GM18907 (cell line): ENCODE results near the gene HM13.
"Not testable (repeated sequence)": the region's sequence is repeated elsewhere in the genome, so short reads cannot be mapped to it uniquely, and the experiment has no call there.

Experiments
- ATAC-seq: cut with Tn5 transposase; IDR thresholded peaks from one replicate; pipeline ENCODE4 v1.9.1; 2021; ENCODE audit warnings: mild to moderate bottlenecking, moderate library complexity; ENCODE audit not compliant: unreplicated experiment

HM13 gene

DNA sequence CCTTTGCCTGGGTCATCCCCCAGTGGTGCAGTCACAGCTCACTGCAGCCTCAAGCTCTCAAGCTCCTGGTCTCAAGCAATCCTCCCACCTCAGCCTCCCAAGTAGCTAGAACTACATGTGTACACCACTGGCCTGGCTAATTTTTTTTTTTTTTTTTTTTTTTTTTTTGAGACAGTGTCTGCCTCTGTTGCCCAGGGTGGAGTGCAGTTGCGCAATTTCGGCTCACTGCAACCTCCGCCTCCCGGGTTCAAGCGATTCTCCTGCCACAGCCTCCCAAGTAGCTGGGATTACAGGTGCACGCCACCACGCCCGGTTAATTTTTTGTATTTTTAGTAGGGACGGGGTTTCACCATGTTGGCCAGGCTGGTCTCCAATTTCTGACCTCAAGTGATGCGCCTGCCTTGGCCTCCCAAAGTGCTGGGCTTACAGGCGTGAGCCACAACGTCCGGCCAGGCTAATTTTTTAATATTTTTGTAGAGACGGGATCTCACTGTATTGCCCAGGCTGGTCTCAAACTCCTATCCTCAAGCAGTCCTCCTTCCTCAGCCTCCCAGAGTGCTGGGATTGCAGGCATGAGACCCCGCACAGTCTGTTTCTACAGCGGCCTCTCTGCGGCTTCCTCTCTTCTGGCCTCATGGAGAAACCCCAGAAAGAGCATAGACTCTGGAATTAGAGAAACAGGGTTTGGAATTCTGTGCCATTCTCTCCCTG is 65.9 kb downstream of the HM13 start:
- not testable (repeated sequence) for ATAC-seq

DNA sequence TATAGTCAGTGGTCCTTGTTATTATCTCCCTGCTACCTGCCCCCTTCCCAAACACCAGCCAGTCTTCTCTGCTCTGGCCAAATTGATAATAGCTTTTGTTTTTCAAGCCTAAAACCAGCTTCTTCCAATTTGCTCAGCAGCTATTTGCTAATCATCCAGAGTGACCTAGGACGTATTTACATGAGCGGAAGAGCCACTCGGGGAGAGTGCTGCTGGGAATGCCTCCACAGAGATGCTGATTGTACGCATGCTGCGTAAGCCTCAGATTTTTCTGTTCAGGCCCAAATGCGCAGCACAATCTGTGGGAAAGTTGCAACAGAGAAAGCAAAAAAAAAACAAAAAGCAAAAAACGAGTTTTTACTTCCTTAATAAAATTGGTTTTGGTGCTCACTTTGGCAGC is 66.5 kb downstream of the HM13 start:
- no peak for ATAC-seq

DNA sequence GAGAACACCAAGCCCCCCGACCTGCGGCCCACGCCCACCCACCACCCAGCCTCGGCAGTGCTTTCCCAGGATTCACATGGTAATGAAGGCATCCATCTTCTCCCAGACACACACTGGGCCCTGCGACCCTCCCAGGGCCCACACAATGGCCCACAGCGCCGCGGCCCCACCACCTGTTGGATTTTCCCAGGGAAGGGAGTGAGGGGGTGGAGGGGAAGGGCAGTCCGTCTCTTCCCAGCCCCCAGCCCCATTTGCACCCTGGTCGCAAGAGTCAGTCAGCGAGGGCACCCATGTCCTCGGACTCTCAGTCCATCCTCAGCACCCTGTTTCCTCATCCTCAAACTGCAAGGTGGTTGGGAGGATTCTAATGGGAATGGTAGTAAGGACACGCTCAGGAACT is 67.1 kb downstream of the HM13 start:
- ATAC-seq: no peak

GRCh38 chr20:31587545-31588389 is 73.5 kb downstream of the HM13 start:
- ATAC-seq: no peak

DNA sequence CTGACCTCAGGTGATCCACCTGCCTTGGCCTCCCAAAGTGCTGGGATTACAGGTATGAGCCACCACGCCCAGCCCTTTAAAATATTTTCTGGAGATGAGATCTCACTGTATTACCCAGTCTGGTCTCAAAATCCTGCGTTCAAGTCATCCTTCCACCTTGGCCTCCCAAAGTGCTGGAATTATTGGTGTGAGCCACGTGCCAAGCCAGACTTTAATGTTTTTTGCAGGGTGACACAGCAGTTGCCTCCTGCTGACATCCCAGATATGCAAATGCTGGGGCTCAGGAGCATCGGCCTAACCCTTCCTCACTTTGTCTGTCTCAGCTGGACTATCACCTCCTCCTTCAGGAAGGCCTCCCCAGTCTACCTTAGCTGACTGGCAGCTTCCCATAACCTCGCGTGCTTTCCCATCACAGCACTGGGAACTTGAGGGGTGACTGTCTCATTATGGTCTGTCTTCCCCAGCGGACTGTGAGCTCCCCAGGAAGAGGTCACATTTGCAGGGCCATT is 76.5 kb downstream of the HM13 start:
- no peak for ATAC-seq

DNA sequence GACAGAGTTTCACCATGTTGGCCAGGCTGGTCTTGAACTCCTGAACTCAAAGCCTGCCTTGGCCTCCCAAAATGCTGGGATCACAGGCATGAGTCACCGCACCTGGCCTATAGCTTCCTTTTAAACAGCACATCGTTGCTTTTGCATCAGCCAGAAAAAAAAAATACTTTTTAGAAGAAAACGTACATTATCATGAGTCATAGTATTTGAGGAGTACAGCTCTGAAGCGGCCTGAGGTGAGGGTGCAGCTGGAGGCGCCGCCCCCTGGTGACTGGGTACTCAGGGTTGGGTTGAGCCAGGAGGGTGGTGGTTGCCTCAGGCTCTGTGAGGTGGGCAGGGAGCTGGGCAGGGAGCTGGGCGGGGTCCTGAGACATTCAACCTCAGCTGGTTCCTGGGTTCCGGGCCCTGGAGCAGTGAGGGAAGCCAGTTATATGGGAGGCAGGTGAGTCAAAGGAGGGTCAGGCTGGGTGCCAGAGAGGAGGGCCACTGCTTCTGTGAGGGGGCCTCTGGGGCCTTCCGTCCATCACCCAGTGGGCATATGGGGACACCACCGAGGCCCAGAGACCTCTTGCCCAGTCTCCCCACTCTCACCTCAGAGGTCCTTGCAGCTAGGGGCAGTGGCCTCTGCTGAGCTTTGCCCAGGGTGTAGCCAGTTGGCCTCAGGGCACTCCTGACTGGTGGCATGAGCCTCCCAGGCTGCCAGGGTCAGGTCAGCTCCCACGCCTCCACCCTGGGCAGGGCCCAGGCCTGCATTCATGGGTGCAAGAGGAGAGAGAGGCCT is 79.2 kb downstream of the HM13 start:
- ATAC-seq: no peak

GRCh38 chr20:31594002-31594557 is 79.8 kb downstream of the HM13 start:
- no peak for ATAC-seq

DNA sequence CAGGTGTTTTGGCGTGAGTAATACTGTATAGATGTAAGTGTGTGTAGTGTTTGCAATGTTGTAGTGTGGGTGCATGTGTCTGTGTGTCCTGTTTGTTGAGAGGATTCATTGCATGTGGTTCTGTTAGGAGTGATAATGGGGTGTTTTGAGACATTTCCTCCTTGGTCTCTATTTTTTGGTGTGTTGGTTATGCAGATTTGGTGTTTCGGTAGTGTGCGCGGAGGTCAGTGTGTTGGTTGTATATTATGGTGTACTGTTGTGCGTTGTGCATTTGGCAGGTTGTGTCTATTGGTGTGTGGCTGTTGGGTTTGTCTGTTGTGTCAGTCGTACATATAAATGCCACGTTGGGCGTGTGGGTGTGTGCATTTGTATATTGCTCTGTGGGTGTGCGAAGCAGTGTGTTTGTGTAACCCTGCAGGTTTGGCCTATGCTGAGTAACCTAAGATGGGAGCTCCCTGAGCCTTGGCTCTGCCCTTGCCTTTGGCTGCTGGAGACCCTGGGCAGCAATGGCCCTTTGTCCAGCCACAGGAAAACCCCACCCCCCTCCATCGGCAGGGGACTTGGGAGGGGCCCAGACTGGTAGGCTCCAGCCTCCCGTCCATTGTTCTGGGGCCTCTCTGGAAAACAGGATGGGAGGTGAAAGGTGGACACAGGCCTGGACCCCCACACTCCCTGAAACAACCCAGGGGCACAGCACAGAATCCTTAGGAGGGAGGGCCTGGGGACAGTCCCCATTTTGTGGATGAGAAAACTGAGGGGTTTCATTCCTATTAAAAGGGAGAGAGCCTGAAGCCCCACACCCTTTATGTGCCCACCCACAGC is 80.5 kb downstream of the HM13 start:
- no peak for ATAC-seq

- no peak for ATAC-seq
Observed at GRCh38 chr20:31595380-31595653, 81.1 kb downstream of the HM13 start.

- no peak for ATAC-seq
Observed at GRCh38 chr20:31595654-31596411, 81.6 kb downstream of the HM13 start.

GRCh38 chr20:31596412-31596715 is 82.1 kb downstream of the HM13 start:
- ATAC-seq: not testable (repeated sequence)

DNA sequence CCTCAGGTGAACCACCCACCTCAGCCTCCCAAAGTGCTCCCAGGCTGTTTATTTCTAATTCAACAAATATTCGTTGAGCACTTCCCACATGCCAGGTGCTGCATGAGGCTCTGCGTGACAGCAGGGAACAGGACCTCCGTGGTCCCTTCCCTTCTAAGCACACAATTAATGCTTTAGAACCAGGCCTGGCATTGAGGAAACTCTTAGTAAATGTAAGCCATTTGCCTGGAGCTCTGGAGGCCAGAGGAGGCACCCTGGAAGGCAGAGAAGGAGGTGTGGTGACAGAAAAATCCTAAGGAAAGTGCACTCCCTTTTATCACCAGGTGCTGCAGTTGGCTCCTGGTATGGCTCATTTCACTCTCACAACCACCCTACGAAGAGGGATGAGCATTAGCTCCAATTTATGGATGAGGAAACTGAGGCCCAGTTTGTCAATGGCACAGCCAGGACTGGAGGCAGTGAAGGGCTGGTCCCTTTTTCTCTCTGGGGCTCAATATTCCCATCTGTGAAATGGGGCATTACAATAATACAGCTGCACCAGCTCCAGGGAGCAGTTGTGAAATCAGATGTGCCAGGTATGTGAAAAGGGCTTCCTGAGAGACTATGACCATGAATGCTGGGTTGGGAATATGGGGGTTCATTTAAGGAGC is 82.7 kb downstream of the HM13 start:
- no peak for ATAC-seq

- no peak for ATAC-seq
Observed at GRCh38 chr20:31597481-31597855, 83.2 kb downstream of the HM13 start.

DNA sequence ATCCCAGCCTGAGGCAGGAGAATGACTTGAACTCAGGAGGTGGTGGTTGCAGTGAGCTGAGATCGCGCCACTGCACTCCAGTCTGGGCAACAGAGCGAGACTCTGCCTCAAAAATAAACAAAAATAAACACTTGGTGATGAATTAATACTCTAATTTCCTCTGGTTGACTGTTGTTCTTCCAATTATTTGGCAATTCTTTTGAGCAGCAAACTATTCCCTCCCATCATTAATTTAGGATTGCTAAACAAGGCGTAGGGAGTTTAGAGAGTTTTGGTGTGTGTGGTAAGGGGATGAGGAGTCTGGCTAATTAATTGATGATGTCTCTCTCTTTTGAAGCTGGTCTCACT is 88.2 kb downstream of the HM13 start:
- no peak for ATAC-seq

- peak; percentile 68 for ATAC-seq
Observed at GRCh38 chr20:31602779-31603441, 88.7 kb downstream of the HM13 start.

DNA sequence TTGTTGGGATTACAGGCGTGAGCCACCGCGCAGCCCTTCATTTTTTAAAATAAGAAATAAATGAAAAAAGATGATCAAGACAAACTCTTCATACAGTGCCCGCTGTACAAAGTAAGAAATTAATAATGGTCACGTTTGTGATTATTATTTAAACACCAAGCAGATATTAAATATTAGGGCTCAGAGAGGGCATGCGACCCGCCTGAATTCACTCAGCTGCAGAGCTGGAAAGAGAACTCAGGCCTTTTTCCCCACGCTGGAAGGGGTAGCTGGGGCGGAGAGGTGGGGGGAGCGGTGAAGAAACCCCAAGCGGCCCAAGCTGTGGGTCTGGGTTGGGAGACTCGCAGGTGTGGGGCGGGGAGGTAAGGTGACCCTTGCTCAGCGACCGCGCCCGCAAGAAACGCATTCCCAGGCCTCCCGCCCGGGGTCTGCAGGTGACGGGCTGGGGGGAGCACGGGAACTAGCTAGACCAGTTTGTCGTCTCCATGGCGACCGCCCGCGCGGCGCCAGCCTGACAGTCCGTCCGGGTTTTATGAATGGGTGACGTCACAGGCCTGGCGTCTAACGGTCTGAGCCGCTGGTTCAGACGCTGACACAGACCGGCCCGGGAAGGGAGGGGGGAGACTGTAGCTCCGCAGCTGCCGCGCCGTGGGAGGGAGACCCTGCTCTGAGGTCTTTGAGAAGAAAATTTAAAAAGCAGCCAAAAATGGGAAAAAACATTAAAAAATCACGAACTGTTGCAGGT is 89.8 kb downstream of the HM13 start:
- ATAC-seq: peak; percentile 44

DNA sequence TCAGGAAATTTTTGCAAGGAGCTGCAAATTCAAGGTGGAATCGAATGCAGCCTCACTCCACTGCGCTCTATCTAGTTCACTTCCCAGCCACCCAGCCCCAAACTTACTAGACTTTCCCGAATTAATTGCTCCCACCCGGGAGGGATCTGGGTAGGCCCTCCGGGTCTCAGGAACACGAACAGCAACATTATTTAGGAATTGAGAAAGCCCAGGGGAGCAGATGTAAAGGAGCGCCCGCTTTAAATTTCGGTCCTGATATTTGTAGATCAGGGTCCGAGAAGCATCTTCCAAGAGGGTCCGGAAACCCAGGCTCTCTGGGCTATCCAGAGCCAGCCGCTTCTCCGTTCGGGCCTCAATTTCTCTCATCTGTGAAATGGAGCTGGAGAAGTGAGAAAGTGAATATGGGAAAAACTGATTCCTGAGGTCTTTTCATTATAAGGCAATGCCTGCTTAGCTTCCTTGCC is 90.4 kb downstream of the HM13 start:
- ATAC-seq: peak; percentile 7
